ENCODE data around the gene AIDA.

DNA sequence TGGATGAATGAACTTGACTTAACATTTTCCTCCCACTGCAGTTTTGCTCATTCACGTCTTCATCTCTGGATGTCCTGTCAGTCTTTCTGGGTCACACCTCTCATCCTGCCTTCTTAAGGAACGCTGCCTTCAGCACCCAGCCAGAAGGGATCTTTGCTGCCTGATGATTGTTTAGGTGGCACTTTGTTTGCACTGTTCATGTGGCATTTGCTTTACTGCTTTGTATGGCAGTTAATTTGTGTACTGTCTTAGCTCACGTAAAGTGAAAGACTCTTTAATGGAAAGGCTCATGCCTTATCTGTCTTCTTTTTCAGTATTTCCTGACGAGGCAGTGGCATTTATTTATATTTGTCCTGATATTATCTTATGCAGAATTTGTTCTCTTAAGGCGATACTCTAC, 89.5 kb downstream of the AIDA start:
- no peak for TF ChIP-seq ZNF350 (tag by site-specific recombination; IDR thresholded peaks at IDR 0.05)
- no peak for TF ChIP-seq SETDB1 (IDR thresholded peaks at IDR 0.05; ENCODE audit: insufficient read length, low read length)
- TF ChIP-seq, protein P1, sequence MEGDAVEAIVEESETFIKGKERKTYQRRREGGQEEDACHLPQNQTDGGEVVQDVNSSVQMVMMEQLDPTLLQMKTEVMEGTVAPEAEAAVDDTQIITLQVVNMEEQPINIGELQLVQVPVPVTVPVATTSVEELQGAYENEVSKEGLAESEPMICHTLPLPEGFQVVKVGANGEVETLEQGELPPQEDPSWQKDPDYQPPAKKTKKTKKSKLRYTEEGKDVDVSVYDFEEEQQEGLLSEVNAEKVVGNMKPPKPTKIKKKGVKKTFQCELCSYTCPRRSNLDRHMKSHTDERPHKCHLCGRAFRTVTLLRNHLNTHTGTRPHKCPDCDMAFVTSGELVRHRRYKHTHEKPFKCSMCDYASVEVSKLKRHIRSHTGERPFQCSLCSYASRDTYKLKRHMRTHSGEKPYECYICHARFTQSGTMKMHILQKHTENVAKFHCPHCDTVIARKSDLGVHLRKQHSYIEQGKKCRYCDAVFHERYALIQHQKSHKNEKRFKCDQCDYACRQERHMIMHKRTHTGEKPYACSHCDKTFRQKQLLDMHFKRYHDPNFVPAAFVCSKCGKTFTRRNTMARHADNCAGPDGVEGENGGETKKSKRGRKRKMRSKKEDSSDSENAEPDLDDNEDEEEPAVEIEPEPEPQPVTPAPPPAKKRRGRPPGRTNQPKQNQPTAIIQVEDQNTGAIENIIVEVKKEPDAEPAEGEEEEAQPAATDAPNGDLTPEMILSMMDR (tag by site-specific recombination; IDR thresholded peaks at IDR 0.05) = no peak
- no peak for TF ChIP-seq ZNF621 (tag by site-specific recombination; IDR thresholded peaks at IDR 0.05)
- no peak for TF ChIP-seq ZNF24 (tag by site-specific recombination; IDR thresholded peaks at IDR 0.05)
- TF ChIP-seq ZIC2 (tag by site-specific recombination; IDR thresholded peaks at IDR 0.05) = no peak
